Effector memory CD8-positive, alpha-beta T cell (primary cell): Measurements from ENCODE around the gene CCDC171.

Experiments used
- ATAC-seq: fragments of 150-1000 bp; cut with Tn5 transposase; replicated peaks from 2 replicates; pipeline ENCODE4 v1.10.0; 2021; ENCODE audit warnings: mild to moderate bottlenecking, moderate library complexity
- DNase-seq, 3 experiments: peaks; one replicate each; pipeline ENCODE4 v3.0.0; 2021
- H3K27ac Mint-ChIP-seq, 2 donors: one replicate each; pipeline ENCODE4 v1.8.0; 2022; ENCODE audit warnings: mild to moderate bottlenecking in 2 of 2, mixed read lengths in 2 of 2, moderate library complexity in 2 of 2
- H3K27me3 Mint-ChIP-seq, 2 donors: one replicate each; pipeline ENCODE4 v1.8.0; 2022; ENCODE audit warnings: mixed read lengths in 2 of 2
- H3K36me3 Mint-ChIP-seq: one replicate; pipeline ENCODE4 v1.8.0; 2022; ENCODE audit warnings: mild to moderate bottlenecking, moderate library complexity, mixed read lengths; ENCODE audit not compliant: insufficient read depth
- H3K4me1 Mint-ChIP-seq, 2 donors: one replicate each; pipeline ENCODE4 v1.8.0; 2022; ENCODE audit warnings: low read depth in 2 of 2, mixed read lengths in 2 of 2
- H3K4me3 Mint-ChIP-seq, 2 donors: one replicate each; pipeline ENCODE4 v1.8.0; 2022; ENCODE audit warnings: mild to moderate bottlenecking in 2 of 2, mixed read lengths in 2 of 2, moderate library complexity in 2 of 2
- H3K9me3 Mint-ChIP-seq, 2 donors: one replicate each; pipeline ENCODE4 v1.8.0; 2022; ENCODE audit warnings: mixed read lengths in 2 of 2

CCDC171 gene

GRCh38 chr9:15846611-15847010 is 293.8 kb downstream of the CCDC171 start:
- DNase-seq: no peak
- H3K9me3 Mint-ChIP-seq: no peaks in the 10 kb centered on the region
- no peaks in the 10 kb centered on the region for H3K36me3 Mint-ChIP-seq
- H3K4me3 Mint-ChIP-seq: no peak overlapping the region
- no peak overlapping the region for H3K27ac Mint-ChIP-seq
- no peak for ATAC-seq
- no peaks in the 10 kb centered on the region for H3K27me3 Mint-ChIP-seq
- no peaks in the 10 kb centered on the region for H3K4me1 Mint-ChIP-seq

- no peaks in the 10 kb centered on the region for H3K4me1 Mint-ChIP-seq
- H3K9me3 Mint-ChIP-seq: no peaks in the 10 kb centered on the region
- H3K27me3 Mint-ChIP-seq: no peaks in the 10 kb centered on the region
- ATAC-seq (no peak), DNase-seq (no peak)
- no peak overlapping the region for H3K4me3 Mint-ChIP-seq
- no peak overlapping the region for H3K27ac Mint-ChIP-seq
- no peaks in the 10 kb centered on the region for H3K36me3 Mint-ChIP-seq
Measured at GRCh38 chr9:15849871-15850270, 297.0 kb downstream of the CCDC171 start.

GRCh38 chr9:15851766-15852165 is 298.9 kb downstream of the CCDC171 start:
- H3K4me1 Mint-ChIP-seq: no peaks in the 10 kb centered on the region
- no peak overlapping the region for H3K4me3 Mint-ChIP-seq
- no peak overlapping the region for H3K27ac Mint-ChIP-seq
- no peaks in the 10 kb centered on the region for H3K36me3 Mint-ChIP-seq
- H3K27me3 Mint-ChIP-seq: no peaks in the 10 kb centered on the region
- DNase-seq (no peak), ATAC-seq (no peak)
- no peaks in the 10 kb centered on the region for H3K9me3 Mint-ChIP-seq

GRCh38 chr9:15856591-15856990 is 303.7 kb downstream of the CCDC171 start:
- ATAC-seq (no peak), DNase-seq (no peak)
- Mint-ChIP-seq H3K4me3 (no peak overlapping the region), H3K9me3 (no peaks in the 10 kb centered on the region), H3K4me1 (no peaks in the 10 kb centered on the region), H3K27ac (no peak overlapping the region), H3K36me3 (no peaks in the 10 kb centered on the region), H3K27me3 (no peaks in the 10 kb centered on the region)

GRCh38 chr9:15867334-15867733 is 314.5 kb downstream of the CCDC171 start:
- Mint-ChIP-seq H3K4me3 (no peak overlapping the region), H3K27ac (no peak overlapping the region), H3K4me1 (no peaks in the 10 kb centered on the region), H3K9me3 (no peaks in the 10 kb centered on the region), H3K27me3 (no peaks in the 10 kb centered on the region), H3K36me3 (no peaks in the 10 kb centered on the region)
- ATAC-seq: no peak
- no peak for DNase-seq

- no peaks in the 10 kb centered on the region for H3K36me3 Mint-ChIP-seq
- H3K27me3 Mint-ChIP-seq: no peaks in the 10 kb centered on the region
- no peak overlapping the region for H3K4me3 Mint-ChIP-seq
- DNase-seq (no peak), ATAC-seq (no peak)
- H3K27ac Mint-ChIP-seq: no peak overlapping the region
- no peaks in the 10 kb centered on the region for H3K9me3 Mint-ChIP-seq
- H3K4me1 Mint-ChIP-seq: no peaks in the 10 kb centered on the region
Measured at GRCh38 chr9:15867988-15868387, 315.1 kb downstream of the CCDC171 start.

GRCh38 chr9:15873573-15874177 is 320.8 kb downstream of the CCDC171 start:
- H3K9me3 Mint-ChIP-seq: no peaks in the 10 kb centered on the region
- ATAC-seq: no peak

GRCh38 chr9:15882328-15882727 is 329.5 kb downstream of the CCDC171 start:
- H3K27me3 Mint-ChIP-seq: no peaks in the 10 kb centered on the region
- no peak overlapping the region for H3K27ac Mint-ChIP-seq
- no peak overlapping the region for H3K4me3 Mint-ChIP-seq
- no peaks in the 10 kb centered on the region for H3K36me3 Mint-ChIP-seq
- no peaks in the 10 kb centered on the region for H3K9me3 Mint-ChIP-seq
- ATAC-seq: no peak
- no peaks in the 10 kb centered on the region for H3K4me1 Mint-ChIP-seq
- no peak for DNase-seq

More at GRCh38 chr9:15873573-15874177, 320.8 kb downstream of the CCDC171 start:
- H3K36me3 Mint-ChIP-seq: no peaks in the 10 kb centered on the region
- DNase-seq: no peak
- no peaks in the 10 kb centered on the region for H3K4me1 Mint-ChIP-seq
- H3K27me3 Mint-ChIP-seq: no peaks in the 10 kb centered on the region
- no peak overlapping the region for H3K27ac Mint-ChIP-seq
- H3K4me3 Mint-ChIP-seq: no peak overlapping the region

- H3K4me1 Mint-ChIP-seq: no peaks in the 10 kb centered on the region
Measured at GRCh38 chr9:15882883-15883282, 330.0 kb downstream of the CCDC171 start.

GRCh38 chr9:15885464-15885863 is 332.6 kb downstream of the CCDC171 start:
- Mint-ChIP-seq H3K36me3 (no peaks in the 10 kb centered on the region), H3K9me3 (no peaks in the 10 kb centered on the region), H3K27ac (no peak overlapping the region), H3K4me1 (no peaks in the 10 kb centered on the region), H3K4me3 (no peak overlapping the region), H3K27me3 (no peaks in the 10 kb centered on the region)
- DNase-seq: no peak
- no peak for ATAC-seq

More at GRCh38 chr9:15882883-15883282, 330.0 kb downstream of the CCDC171 start:
- H3K9me3 Mint-ChIP-seq: no peaks in the 10 kb centered on the region
- H3K36me3 Mint-ChIP-seq: no peaks in the 10 kb centered on the region
- no peak for ATAC-seq
- no peak overlapping the region for H3K27ac Mint-ChIP-seq
- no peak for DNase-seq
- no peaks in the 10 kb centered on the region for H3K27me3 Mint-ChIP-seq
- H3K4me3 Mint-ChIP-seq: no peak overlapping the region

- no peaks in the 10 kb centered on the region for H3K36me3 Mint-ChIP-seq
- no peaks in the 10 kb centered on the region for H3K27me3 Mint-ChIP-seq
- ATAC-seq (no peak), DNase-seq (no peak)
- H3K9me3 Mint-ChIP-seq: peaks cover 4 to 6% of the 10 kb centered on the region in 2 donors
- no peak overlapping the region for H3K27ac Mint-ChIP-seq
- no peaks in the 10 kb centered on the region for H3K4me1 Mint-ChIP-seq
- H3K4me3 Mint-ChIP-seq: no peak overlapping the region
Measured at GRCh38 chr9:15889555-15889954, 336.7 kb downstream of the CCDC171 start.

GRCh38 chr9:15901572-15901971 is 348.7 kb downstream of the CCDC171 start:
- Mint-ChIP-seq H3K4me1 (no peaks in the 10 kb centered on the region), H3K9me3 (peaks cover 12 to 16% of the 10 kb centered on the region in 2 donors), H3K27me3 (no peaks in the 10 kb centered on the region), H3K27ac (no peak overlapping the region), H3K36me3 (no peaks in the 10 kb centered on the region), H3K4me3 (no peak overlapping the region)
- no peak for ATAC-seq
- no peak for DNase-seq

GRCh38 chr9:15909297-15909696 is 356.5 kb downstream of the CCDC171 start:
- ATAC-seq: no peak
- Mint-ChIP-seq H3K27me3 (no peaks in the 10 kb centered on the region), H3K4me3 (no peak overlapping the region), H3K27ac (no peak overlapping the region), H3K36me3 (no peaks in the 10 kb centered on the region), H3K4me1 (no peaks in the 10 kb centered on the region), H3K9me3 (peaks cover 18% of the 10 kb centered on the region in 2 donors)
- no peak for DNase-seq

GRCh38 chr9:15915711-15916110 is 362.9 kb downstream of the CCDC171 start:
- ATAC-seq: no peak
- H3K36me3 Mint-ChIP-seq: no peaks in the 10 kb centered on the region
- peaks cover 12 to 18% of the 10 kb centered on the region in 2 donors for H3K9me3 Mint-ChIP-seq
- no peak overlapping the region for H3K27ac Mint-ChIP-seq
- H3K4me3 Mint-ChIP-seq: no peak overlapping the region
- DNase-seq: no peak
- no peaks in the 10 kb centered on the region for H3K4me1 Mint-ChIP-seq
- H3K27me3 Mint-ChIP-seq: no peaks in the 10 kb centered on the region

GRCh38 chr9:15927161-15927560 is 374.3 kb downstream of the CCDC171 start:
- no peaks in the 10 kb centered on the region for H3K36me3 Mint-ChIP-seq
- no peak for ATAC-seq
- no peak for DNase-seq

More at GRCh38 chr9:15927161-15927560, 374.3 kb downstream of the CCDC171 start:
- Mint-ChIP-seq H3K4me1 (no peaks in the 10 kb centered on the region), H3K27ac (no peak overlapping the region), H3K4me3 (no peak overlapping the region), H3K27me3 (no peaks in the 10 kb centered on the region), H3K9me3 (peaks cover 6 to 18% of the 10 kb centered on the region in 2 donors)
